ENCODE results near the gene APBB1IP.
A peak's percentile ranks its signal among the peaks of the same experiment; 100 is the strongest.
"Not testable (repeated sequence)": the region's sequence is repeated elsewhere in the genome, so short reads cannot be mapped to it uniquely, and the experiment has no call there.

The APBB1IP gene

DNA sequence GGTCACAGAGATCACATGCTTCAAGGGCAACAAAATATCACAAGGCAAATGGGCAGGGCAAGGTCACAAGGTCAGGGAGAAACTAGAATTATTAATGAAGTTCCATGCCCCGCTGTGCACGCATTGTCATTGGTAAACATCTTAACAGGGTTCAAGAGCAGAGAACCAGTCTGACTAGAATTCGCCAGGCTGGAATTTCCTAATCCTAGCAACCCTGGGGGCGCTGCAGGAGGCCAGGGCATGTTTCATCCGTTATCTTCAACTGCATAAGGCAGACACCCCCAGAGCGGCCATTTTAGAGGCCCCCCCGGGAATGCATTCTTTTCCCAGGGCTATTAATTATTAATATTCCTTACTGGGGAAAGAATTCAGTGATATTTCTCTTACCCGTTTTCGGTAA, 54.6 kb downstream of the APBB1IP start:
- DNase-seq, result not testable (repeated sequence)

GRCh38 chr10:26494018-26494417, 55.9 kb downstream of the APBB1IP start:
- no peak for DNase-seq
- in situ Hi-C loops (cut with MboI; ENCODE audit: low pct_unique_long_range_greater_than_20kb, low sequenced_read_pairs), result no loop called here

More for the DNA sequence above, 54.6 kb downstream of the APBB1IP start:
- in situ Hi-C loops (cut with MboI; ENCODE audit: low pct_unique_long_range_greater_than_20kb, low sequenced_read_pairs), result not testable (repeated sequence)

DNA sequence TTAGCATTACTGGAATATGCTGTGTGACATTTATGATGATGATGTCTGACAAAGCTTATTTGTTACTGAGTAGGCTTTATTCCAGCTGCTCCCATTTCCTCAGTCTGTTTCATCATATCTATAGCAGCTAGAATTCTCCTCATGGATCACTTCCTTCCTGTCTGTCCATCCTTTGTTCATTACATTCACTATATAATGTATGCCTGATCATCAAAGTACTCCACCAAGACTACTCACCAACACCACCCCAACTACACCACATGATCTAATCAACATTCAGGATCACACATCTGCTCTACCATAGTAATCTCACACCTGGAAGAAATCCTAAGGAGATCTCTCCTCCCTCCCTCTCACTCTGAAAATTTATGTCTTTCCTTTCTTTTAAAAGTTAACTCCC, 61.3 kb downstream of the APBB1IP start:
- no peak for DNase-seq
- in situ Hi-C loops (cut with MboI; ENCODE audit: low pct_unique_long_range_greater_than_20kb, low sequenced_read_pairs), result no loop called here

DNA sequence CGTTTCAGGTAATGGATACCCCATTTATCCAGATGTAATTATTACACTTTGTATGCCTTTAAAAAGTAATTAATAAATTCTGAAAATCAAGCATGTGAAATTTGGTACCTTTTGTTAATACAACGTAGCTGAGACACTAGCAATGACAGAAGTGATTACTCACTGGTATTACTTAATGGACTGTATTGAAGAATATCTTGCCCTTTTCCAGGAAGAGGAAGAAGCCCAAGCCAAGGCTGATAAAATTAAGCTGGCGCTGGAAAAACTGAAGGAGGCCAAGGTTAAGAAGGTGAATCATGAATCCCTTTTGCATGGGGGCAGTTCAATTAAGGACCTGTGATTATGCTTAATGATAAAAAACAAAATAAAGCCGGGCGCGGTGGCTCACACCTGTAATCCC, 64.8 kb downstream of the APBB1IP start:
- in situ Hi-C loops (cut with MboI; ENCODE audit: low pct_unique_long_range_greater_than_20kb, low sequenced_read_pairs), result no loop called here
- no peak for DNase-seq

- peak; percentile 20 for DNase-seq
- in situ Hi-C loops (cut with MboI; ENCODE audit: low pct_unique_long_range_greater_than_20kb, low sequenced_read_pairs), result no loop called here
These were observed 65.8 kb downstream of the APBB1IP start for GRCh38 chr10:26503911-26504310.

- in situ Hi-C loops (cut with MboI; ENCODE audit: low pct_unique_long_range_greater_than_20kb, low sequenced_read_pairs); DNase-seq: not testable (repeated sequence)
These were observed 66.3 kb downstream of the APBB1IP start for GRCh38 chr10:26504429-26504828.

GRCh38 chr10:26505491-26505890, 67.3 kb downstream of the APBB1IP start:
- no peak for DNase-seq
- in situ Hi-C loops (cut with MboI; ENCODE audit: low pct_unique_long_range_greater_than_20kb, low sequenced_read_pairs), result no loop called here

GRCh38 chr10:26506736-26507135, 68.6 kb downstream of the APBB1IP start:
- in situ Hi-C loops (cut with MboI; ENCODE audit: low pct_unique_long_range_greater_than_20kb, low sequenced_read_pairs), result no loop called here
- DNase-seq, result no peak

DNA sequence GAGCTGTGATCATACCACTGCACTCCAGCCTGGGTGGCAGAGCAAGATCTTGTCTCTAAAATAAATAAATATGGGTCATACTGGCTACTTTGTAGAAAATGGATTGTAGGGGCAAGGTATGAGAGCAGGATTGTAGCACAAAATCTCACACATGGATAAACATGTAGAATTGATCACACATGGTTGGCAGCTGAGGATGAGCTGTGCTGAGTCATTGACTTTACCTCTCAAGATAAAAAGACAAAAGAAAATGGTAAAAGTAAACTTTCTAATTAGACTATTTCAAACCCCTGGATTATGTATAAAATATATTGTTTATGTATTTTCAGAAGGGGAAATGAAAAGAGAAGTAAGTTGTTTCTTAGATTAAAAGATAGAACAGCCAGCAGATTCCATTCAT, 69.3 kb downstream of the APBB1IP start:
- no peak for DNase-seq
- in situ Hi-C loops (cut with MboI; ENCODE audit: low pct_unique_long_range_greater_than_20kb, low sequenced_read_pairs), result no loop called here

DNA sequence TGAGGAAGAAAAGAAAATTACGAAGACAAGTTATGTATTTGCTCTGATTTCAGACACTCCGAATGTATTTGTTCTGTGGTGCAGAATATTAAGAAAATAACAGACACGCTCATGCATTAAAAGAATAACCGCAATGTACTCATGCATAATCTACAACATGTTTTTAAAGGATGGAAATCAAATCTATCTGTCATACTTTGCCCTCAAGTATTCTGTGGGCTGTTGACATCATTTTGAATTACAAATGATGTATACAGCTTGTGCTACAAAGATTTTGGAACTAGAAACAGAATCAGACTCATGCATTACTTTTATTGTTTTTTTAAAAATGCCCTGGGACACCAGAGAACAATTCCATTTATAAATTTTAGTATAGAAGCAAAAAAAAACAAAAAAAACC, 69.9 kb downstream of the APBB1IP start:
- in situ Hi-C loops (cut with MboI; ENCODE audit: low pct_unique_long_range_greater_than_20kb, low sequenced_read_pairs), result no loop called here
- DNase-seq, result no peak

- in situ Hi-C loops (cut with MboI; ENCODE audit: low pct_unique_long_range_greater_than_20kb, low sequenced_read_pairs), result no loop called here
- DNase-seq, result no peak
These were observed 71.2 kb downstream of the APBB1IP start for GRCh38 chr10:26509307-26509706.

GRCh38 chr10:26513101-26513500, 75.0 kb downstream of the APBB1IP start:
- in situ Hi-C loops (cut with MboI; ENCODE audit: low pct_unique_long_range_greater_than_20kb, low sequenced_read_pairs), result no loop called here
- DNase-seq, result no peak

- in situ Hi-C loops (cut with MboI; ENCODE audit: low pct_unique_long_range_greater_than_20kb, low sequenced_read_pairs), result no loop called here
- no peak for DNase-seq
These were observed 78.5 kb downstream of the APBB1IP start for GRCh38 chr10:26516540-26517101.

- DNase-seq, result no peak
- in situ Hi-C loops (cut with MboI; ENCODE audit: low pct_unique_long_range_greater_than_20kb, low sequenced_read_pairs), result no loop called here
These were observed 79.2 kb downstream of the APBB1IP start for GRCh38 chr10:26517141-26517867.

GRCh38 chr10:26519803-26520202, 81.7 kb downstream of the APBB1IP start:
- no peak for DNase-seq
- in situ Hi-C loops (cut with MboI; ENCODE audit: low pct_unique_long_range_greater_than_20kb, low sequenced_read_pairs), result no loop called here

GRCh38 chr10:26520575-26520974, 82.4 kb downstream of the APBB1IP start:
- in situ Hi-C loops (cut with MboI; ENCODE audit: low pct_unique_long_range_greater_than_20kb, low sequenced_read_pairs), result no loop called here
- DNase-seq, result no peak

DNA sequence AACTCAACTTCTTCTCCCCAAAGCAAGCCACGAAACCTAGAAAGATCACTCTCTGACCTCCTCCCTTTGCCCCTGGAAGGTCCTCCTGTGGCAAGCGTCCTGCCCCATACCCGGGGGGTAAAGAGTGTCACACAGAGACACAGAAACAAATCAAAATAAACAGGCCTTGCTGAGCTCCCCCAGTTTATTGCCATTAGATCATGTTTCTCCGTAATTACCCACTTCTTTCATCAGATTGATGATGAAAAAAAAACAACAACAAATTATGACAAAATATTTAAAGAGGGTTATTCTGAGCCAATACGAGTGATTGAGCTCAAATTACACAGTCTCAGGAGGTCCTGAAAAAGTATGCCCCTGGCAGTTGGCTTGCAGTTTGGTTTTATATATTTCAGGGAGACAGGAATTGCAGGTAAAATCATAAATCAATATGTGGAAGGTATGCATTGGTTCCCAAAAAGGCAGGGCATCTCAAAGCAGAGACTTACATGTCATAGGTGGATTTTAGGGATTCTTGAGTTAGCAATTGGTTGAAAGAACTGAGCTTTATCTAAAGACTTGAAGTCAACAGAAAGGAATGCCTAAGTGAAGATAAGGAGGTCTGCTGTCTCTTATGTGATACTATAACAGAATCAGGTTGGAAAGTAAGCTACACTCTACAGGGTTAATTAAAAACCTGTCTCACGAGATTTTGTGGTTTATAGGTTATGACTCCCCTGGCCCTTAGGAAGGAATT, 86.2 kb downstream of the APBB1IP start:
- DNase-seq, result no peak
- in situ Hi-C loops (cut with MboI; ENCODE audit: low pct_unique_long_range_greater_than_20kb, low sequenced_read_pairs), result no loop called here

GRCh38 chr10:26525586-26525985, 87.4 kb downstream of the APBB1IP start:
- in situ Hi-C loops (cut with MboI; ENCODE audit: low pct_unique_long_range_greater_than_20kb, low sequenced_read_pairs), result no loop called here
- DNase-seq, result no peak

- in situ Hi-C loops (cut with MboI; ENCODE audit: low pct_unique_long_range_greater_than_20kb, low sequenced_read_pairs), result no loop called here
- no peak for DNase-seq
These were observed 88.9 kb downstream of the APBB1IP start for GRCh38 chr10:26527018-26527417.

DNA sequence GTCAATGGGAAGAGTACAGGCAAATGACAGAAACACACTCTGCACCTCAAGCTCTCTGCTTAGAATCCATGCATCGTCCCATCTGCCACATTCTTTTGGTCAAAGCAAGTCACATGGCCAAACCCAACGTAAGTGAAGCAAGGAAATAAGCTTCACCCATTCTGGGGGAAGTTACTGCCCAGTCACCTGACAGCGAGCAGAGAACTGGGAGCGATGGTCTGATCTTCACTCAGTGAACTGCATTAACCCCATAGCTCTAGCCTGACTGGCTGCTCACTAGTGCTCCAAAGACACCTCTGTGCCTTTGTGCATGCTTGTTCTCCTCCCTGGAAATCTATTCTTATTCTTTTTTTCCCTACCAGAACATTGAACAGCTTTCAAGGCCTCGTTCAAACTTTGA, 89.9 kb downstream of the APBB1IP start:
- in situ Hi-C loops (cut with MboI; ENCODE audit: low pct_unique_long_range_greater_than_20kb, low sequenced_read_pairs), result no loop called here
- DNase-seq, result no peak

All from KBM-7 (cell line).